ENCODE measurements around the gene ASXL2. TPM values are rescaled to one million over a fixed set of nuclear protein-coding genes. Genes with fewer than 3 reads are reported as not detected.
"Not testable (repeated sequence)": the region's sequence is repeated elsewhere in the genome, so short reads cannot be mapped to it uniquely, and the experiment has no call there.

ASXL2 gene
- total RNA-seq, 2 donors from 2014 or later: 33.7 to 33.9 TPM

- H3K36me3 Mint-ChIP-seq (ENCODE audit: low read depth): peaks cover 4% of the 10 kb centered on the region
- H3K4me3 Mint-ChIP-seq: peak overlapping the region; percentile 96
- H3K9me3 ChIP-seq (ENCODE audit: control insufficient read depth, low read length, poor library complexity, severe bottlenecking): no peaks in the 10 kb centered on the region
- DNase-seq (peak; percentile 17 to 45 (median 24)), ATAC-seq (peak; percentile 49)
- H3K27me3 Mint-ChIP-seq: no peaks in the 10 kb centered on the region
- peaks cover 26% of the 10 kb centered on the region for H3K4me1 Mint-ChIP-seq
- peak overlapping the region; percentile 95 for H3K27ac Mint-ChIP-seq
Measured at GRCh38 chr2:25877431-25878360, 591 bp downstream of the ASXL2 start.

GRCh38 chr2:25872134-25872533 is 6.2 kb downstream of the ASXL2 start:
- Mint-ChIP-seq H3K4me1 (peaks cover 29% of the 10 kb centered on the region), H3K4me3 (no peak overlapping the region), H3K36me3 (ENCODE audit: low read depth) (peaks cover 5% of the 10 kb centered on the region), H3K27me3 (no peaks in the 10 kb centered on the region), H3K27ac (peak overlapping the region; percentile 82)
- ATAC-seq (no peak), DNase-seq (no peak)
- no peaks in the 10 kb centered on the region for H3K9me3 ChIP-seq (ENCODE audit: control insufficient read depth, low read length, poor library complexity, severe bottlenecking)

GRCh38 chr2:25867396-25868003 is 10.8 kb downstream of the ASXL2 start:
- no peak for DNase-seq
- H3K4me1 Mint-ChIP-seq: peaks cover 16% of the 10 kb centered on the region

GRCh38 chr2:25856377-25856776 is 21.9 kb downstream of the ASXL2 start:
- H3K27me3 Mint-ChIP-seq: no peaks in the 10 kb centered on the region
- H3K4me3 Mint-ChIP-seq: no peak overlapping the region
- H3K9me3 ChIP-seq (ENCODE audit: control insufficient read depth, low read length, poor library complexity, severe bottlenecking): no peaks in the 10 kb centered on the region
- H3K27ac Mint-ChIP-seq: no peak overlapping the region
- DNase-seq (no peak), ATAC-seq (no peak)
- no peaks in the 10 kb centered on the region for H3K36me3 Mint-ChIP-seq (ENCODE audit: low read depth)
- peaks cover 39% of the 10 kb centered on the region for H3K4me1 Mint-ChIP-seq

More at GRCh38 chr2:25867396-25868003, 10.8 kb downstream of the ASXL2 start:
- H3K27ac Mint-ChIP-seq: peak overlapping the region; percentile 41
- ATAC-seq: no peak
- H3K4me3 Mint-ChIP-seq: no peak overlapping the region
- no peaks in the 10 kb centered on the region for H3K9me3 ChIP-seq (ENCODE audit: control insufficient read depth, low read length, poor library complexity, severe bottlenecking)
- H3K36me3 Mint-ChIP-seq (ENCODE audit: low read depth): peaks cover 3% of the 10 kb centered on the region
- H3K27me3 Mint-ChIP-seq: no peaks in the 10 kb centered on the region

- no peaks in the 10 kb centered on the region for H3K9me3 ChIP-seq (ENCODE audit: control insufficient read depth, low read length, poor library complexity, severe bottlenecking)
- H3K27ac Mint-ChIP-seq: peak overlapping the region; percentile 89
- no peaks in the 10 kb centered on the region for H3K36me3 Mint-ChIP-seq (ENCODE audit: low read depth)
- peaks cover 37% of the 10 kb centered on the region for H3K4me1 Mint-ChIP-seq
- no peak overlapping the region for H3K4me3 Mint-ChIP-seq
- DNase-seq: no peak
- H3K27me3 Mint-ChIP-seq: no peaks in the 10 kb centered on the region
- ATAC-seq: no peak
Measured at GRCh38 chr2:25855065-25855464, 23.2 kb downstream of the ASXL2 start.

GRCh38 chr2:25854613-25855012 is 23.7 kb downstream of the ASXL2 start:
- no peak for DNase-seq
- peaks cover 37% of the 10 kb centered on the region for H3K4me1 Mint-ChIP-seq
- no peak for ATAC-seq
- no peaks in the 10 kb centered on the region for H3K9me3 ChIP-seq (ENCODE audit: control insufficient read depth, low read length, poor library complexity, severe bottlenecking)
- no peaks in the 10 kb centered on the region for H3K36me3 Mint-ChIP-seq (ENCODE audit: low read depth)
- H3K27me3 Mint-ChIP-seq: no peaks in the 10 kb centered on the region
- peak overlapping the region; percentile 89 for H3K27ac Mint-ChIP-seq
- no peak overlapping the region for H3K4me3 Mint-ChIP-seq

GRCh38 chr2:25853038-25853638 is 25.1 kb downstream of the ASXL2 start:
- H3K36me3 Mint-ChIP-seq (ENCODE audit: low read depth): no peaks in the 10 kb centered on the region
- peak overlapping the region; percentile 41 for H3K4me3 Mint-ChIP-seq
- H3K27me3 Mint-ChIP-seq: no peaks in the 10 kb centered on the region
- H3K27ac Mint-ChIP-seq: peak overlapping the region; percentile 89
- H3K4me1 Mint-ChIP-seq: peaks cover 35% of the 10 kb centered on the region
- no peak for DNase-seq
- peak; percentile 29 for ATAC-seq
- no peaks in the 10 kb centered on the region for H3K9me3 ChIP-seq (ENCODE audit: control insufficient read depth, low read length, poor library complexity, severe bottlenecking)

GRCh38 chr2:25851740-25852503 is 26.4 kb downstream of the ASXL2 start:
- H3K4me3 Mint-ChIP-seq: peak overlapping the region; percentile 75
- ATAC-seq (peak; percentile 95), DNase-seq (no peak)
- peak overlapping the region; percentile 89 for H3K27ac Mint-ChIP-seq
- H3K9me3 ChIP-seq (ENCODE audit: control insufficient read depth, low read length, poor library complexity, severe bottlenecking): no peaks in the 10 kb centered on the region
- H3K36me3 Mint-ChIP-seq (ENCODE audit: low read depth): no peaks in the 10 kb centered on the region
- no peaks in the 10 kb centered on the region for H3K27me3 Mint-ChIP-seq
- H3K4me1 Mint-ChIP-seq: peaks cover 35% of the 10 kb centered on the region

GRCh38 chr2:25850400-25850799 is 27.9 kb downstream of the ASXL2 start:
- Mint-ChIP-seq H3K27ac (peak overlapping the region; percentile 68), H3K4me3 (peak overlapping the region; percentile 39)

GRCh38 chr2:25849350-25849749 is 28.9 kb downstream of the ASXL2 start:
- DNase-seq: not testable (repeated sequence)

More at GRCh38 chr2:25850400-25850799, 27.9 kb downstream of the ASXL2 start:
- H3K27me3 Mint-ChIP-seq; H3K9me3 ChIP-seq (ENCODE audit: control insufficient read depth, low read length, poor library complexity, severe bottlenecking); H3K36me3 Mint-ChIP-seq (ENCODE audit: low read depth); DNase-seq: not testable (repeated sequence)
- ATAC-seq: peak; percentile 32
- peaks cover 35% of the 10 kb centered on the region for H3K4me1 Mint-ChIP-seq

GRCh38 chr2:25845843-25846505 is 32.3 kb downstream of the ASXL2 start:
- no peaks in the 10 kb centered on the region for H3K27me3 Mint-ChIP-seq
- H3K36me3 Mint-ChIP-seq (ENCODE audit: low read depth): no peaks in the 10 kb centered on the region
- no peak overlapping the region for H3K27ac Mint-ChIP-seq
- ATAC-seq: no peak
- no peak for DNase-seq
- peaks cover 9% of the 10 kb centered on the region for H3K4me1 Mint-ChIP-seq
- no peaks in the 10 kb centered on the region for H3K9me3 ChIP-seq (ENCODE audit: control insufficient read depth, low read length, poor library complexity, severe bottlenecking)
- H3K4me3 Mint-ChIP-seq: no peak overlapping the region

More at GRCh38 chr2:25849350-25849749, 28.9 kb downstream of the ASXL2 start:
- not testable (repeated sequence) for ATAC-seq; H3K27ac Mint-ChIP-seq; H3K36me3 Mint-ChIP-seq (ENCODE audit: low read depth); H3K27me3 Mint-ChIP-seq; H3K4me3 Mint-ChIP-seq; H3K9me3 ChIP-seq (ENCODE audit: control insufficient read depth, low read length, poor library complexity, severe bottlenecking)
- H3K4me1 Mint-ChIP-seq: peaks cover 33% of the 10 kb centered on the region

- Mint-ChIP-seq H3K27ac (no peak overlapping the region), H3K4me1 (peaks cover 6% of the 10 kb centered on the region), H3K27me3 (no peaks in the 10 kb centered on the region), H3K36me3 (ENCODE audit: low read depth) (no peaks in the 10 kb centered on the region), H3K4me3 (no peak overlapping the region)
- DNase-seq: no peak
- ATAC-seq: no peak
- no peaks in the 10 kb centered on the region for H3K9me3 ChIP-seq (ENCODE audit: control insufficient read depth, low read length, poor library complexity, severe bottlenecking)
Measured at GRCh38 chr2:25844089-25844488, 34.2 kb downstream of the ASXL2 start.
